Breast epithelium (tissue), 3 donors: Measurements from ENCODE around the gene PLXND1.

Experiments used
- CTCF ChIP-seq, 3 donors: fragments of 450-650 bp; IDR thresholded peaks; one replicate each; pipeline ENCODE4 v1.5.1; 2016 to 2017; ENCODE audit warnings: antibody characterized with exemption in 3 of 3, mild to moderate bottlenecking in 3 of 3, moderate library complexity in 3 of 3
- POLR2A ChIP-seq: fragments of 450-650 bp; IDR thresholded peaks from one replicate; pipeline ENCODE4 v1.6.1; 2016; ENCODE audit warnings: antibody characterized with exemption, mild to moderate bottlenecking, moderate library complexity
- POLR2AphosphoS5 ChIP-seq, 3 donors: sonication (generic); formaldehyde crosslinking; IDR thresholded peaks; one replicate each; pipeline ENCODE4 v1.6.1; 2017; ENCODE audit warnings: antibody characterized with exemption in 3 of 3

- TF ChIP-seq CTCF (IDR thresholded peaks at IDR 0.05): no peak
- no peak for TF ChIP-seq POLR2A
- TF ChIP-seq POLR2AphosphoS5 (IDR thresholded peaks at IDR 0.05): no peak
Measured at GRCh38 chr3:129528589-129529100, 77.8 kb downstream of the PLXND1 start, which contains the start of gene RHO.
